SU-DHL-6 (cell line): Measurements from ENCODE around the gene TRIP13.

ENCODE experiments used
- EZH2phosphoT487 ChIP-seq: fragments of 200-600 bp; sonication (generic), shearing (Covaris generic); conservative IDR thresholded peaks from 2 replicates; pipeline ENCODE4 v1.6.1; 2018; ENCODE audit warnings: mild to moderate bottlenecking, antibody characterized with exemption, low read length, moderate library complexity, mixed read lengths
- TF ChIP-seq, protein P1 (sequence below): fragments of 200-600 bp; sonication (generic); IDR thresholded peaks from one replicate; pipeline ENCODE4 v1.5.1; 2017; ENCODE audit warnings: antibody characterized with exemption, mild to moderate bottlenecking, low read length, moderate library complexity; ENCODE audit not compliant: insufficient read depth, poor library complexity, severe bottlenecking

DNA sequence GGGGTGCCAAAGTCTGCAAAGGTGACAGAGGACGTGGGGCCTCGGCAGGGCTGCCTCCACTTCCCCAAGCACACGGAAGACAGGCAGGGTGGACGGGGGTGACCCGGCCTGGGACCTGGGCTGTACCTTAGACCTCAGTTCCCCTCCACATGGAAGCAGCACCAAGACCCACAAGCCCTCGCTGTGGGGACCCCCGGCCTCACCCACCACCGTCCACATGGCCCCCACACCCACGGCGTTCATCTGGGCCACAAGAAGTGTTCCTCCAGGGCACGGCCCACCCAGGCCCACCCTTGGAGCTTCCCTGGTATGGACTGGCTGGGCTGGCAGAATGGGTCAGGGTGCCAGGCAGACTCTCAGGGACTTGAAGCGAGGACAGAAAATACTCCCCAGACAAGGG is 70.1 kb downstream of the TRIP13 start:
- TF ChIP-seq, protein P1, sequence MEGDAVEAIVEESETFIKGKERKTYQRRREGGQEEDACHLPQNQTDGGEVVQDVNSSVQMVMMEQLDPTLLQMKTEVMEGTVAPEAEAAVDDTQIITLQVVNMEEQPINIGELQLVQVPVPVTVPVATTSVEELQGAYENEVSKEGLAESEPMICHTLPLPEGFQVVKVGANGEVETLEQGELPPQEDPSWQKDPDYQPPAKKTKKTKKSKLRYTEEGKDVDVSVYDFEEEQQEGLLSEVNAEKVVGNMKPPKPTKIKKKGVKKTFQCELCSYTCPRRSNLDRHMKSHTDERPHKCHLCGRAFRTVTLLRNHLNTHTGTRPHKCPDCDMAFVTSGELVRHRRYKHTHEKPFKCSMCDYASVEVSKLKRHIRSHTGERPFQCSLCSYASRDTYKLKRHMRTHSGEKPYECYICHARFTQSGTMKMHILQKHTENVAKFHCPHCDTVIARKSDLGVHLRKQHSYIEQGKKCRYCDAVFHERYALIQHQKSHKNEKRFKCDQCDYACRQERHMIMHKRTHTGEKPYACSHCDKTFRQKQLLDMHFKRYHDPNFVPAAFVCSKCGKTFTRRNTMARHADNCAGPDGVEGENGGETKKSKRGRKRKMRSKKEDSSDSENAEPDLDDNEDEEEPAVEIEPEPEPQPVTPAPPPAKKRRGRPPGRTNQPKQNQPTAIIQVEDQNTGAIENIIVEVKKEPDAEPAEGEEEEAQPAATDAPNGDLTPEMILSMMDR, result no peak
- no peak for TF ChIP-seq EZH2phosphoT487
